DOHH2 (cell line): ENCODE data around the gene MAP4K1.

Experiments used
- EZH2phosphoT487 ChIP-seq: fragments of 200-600 bp; sonication (generic); IDR thresholded peaks from 2 replicates; pipeline ENCODE4 v1.6.1; 2017; ENCODE audit warnings: borderline replicate concordance, mild to moderate bottlenecking, antibody characterized with exemption, low read length, moderate library complexity, mixed read lengths
- TF ChIP-seq, protein P1 (sequence below): fragments of 200-600 bp; sonication (generic); IDR thresholded peaks from one replicate; pipeline ENCODE4 v1.5.1; 2014; ENCODE audit warnings: antibody characterized with exemption, mild to moderate bottlenecking, low read depth, low read length; ENCODE audit not compliant: poor library complexity, severe bottlenecking

DNA sequence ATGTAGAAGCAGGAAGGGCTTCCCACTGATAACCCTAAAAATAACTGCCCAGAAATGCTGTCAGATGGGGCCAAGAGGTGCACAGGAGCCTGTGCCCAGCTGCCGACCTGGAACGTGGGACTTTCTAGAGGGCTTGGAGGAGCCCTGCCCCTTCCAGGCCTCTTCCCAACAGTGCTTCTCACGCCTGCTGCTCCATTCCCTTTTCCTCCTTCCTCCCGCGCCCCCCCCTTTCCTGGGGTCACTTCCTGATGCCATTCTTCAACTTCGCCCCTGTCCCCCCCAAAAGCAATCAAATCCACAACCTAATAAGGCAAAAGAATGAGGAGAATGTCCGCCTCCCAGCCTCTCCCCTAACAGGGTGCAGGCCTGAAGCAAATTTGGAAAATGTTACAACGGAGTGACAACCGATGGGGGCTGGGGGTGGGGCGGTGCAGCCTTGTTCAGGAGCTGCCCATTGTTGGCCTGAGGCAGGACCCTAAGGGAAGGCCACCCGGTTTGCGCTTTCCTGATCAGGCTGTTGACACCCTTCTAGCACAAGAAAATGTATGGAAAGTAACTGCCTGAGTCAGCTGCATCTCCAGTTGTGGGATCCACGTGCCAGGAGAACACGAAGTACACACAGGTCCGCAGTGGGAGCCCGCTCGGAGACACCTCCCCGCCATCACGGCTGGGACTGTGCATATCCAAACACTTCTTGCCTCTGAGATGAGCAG lies 48.4 kb upstream of the MAP4K1 start:
- TF ChIP-seq, protein P1, sequence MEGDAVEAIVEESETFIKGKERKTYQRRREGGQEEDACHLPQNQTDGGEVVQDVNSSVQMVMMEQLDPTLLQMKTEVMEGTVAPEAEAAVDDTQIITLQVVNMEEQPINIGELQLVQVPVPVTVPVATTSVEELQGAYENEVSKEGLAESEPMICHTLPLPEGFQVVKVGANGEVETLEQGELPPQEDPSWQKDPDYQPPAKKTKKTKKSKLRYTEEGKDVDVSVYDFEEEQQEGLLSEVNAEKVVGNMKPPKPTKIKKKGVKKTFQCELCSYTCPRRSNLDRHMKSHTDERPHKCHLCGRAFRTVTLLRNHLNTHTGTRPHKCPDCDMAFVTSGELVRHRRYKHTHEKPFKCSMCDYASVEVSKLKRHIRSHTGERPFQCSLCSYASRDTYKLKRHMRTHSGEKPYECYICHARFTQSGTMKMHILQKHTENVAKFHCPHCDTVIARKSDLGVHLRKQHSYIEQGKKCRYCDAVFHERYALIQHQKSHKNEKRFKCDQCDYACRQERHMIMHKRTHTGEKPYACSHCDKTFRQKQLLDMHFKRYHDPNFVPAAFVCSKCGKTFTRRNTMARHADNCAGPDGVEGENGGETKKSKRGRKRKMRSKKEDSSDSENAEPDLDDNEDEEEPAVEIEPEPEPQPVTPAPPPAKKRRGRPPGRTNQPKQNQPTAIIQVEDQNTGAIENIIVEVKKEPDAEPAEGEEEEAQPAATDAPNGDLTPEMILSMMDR, result no peak
- no peak for TF ChIP-seq EZH2phosphoT487
